Activated naive CD8-positive, alpha-beta T cell treated with anti-CD3 and anti-CD28 coated beads, Interleukin-2, amount 50 U/mL, for 16 hours (primary cell): ENCODE measurements around the gene FNDC3A.
A peak's percentile ranks its signal among the peaks of the same experiment; 100 is the strongest.
"Not testable (repeated sequence)": the region's sequence is repeated elsewhere in the genome, so short reads cannot be mapped to it uniquely, and the experiment has no call there.

Experiments used
- DNase-seq: peaks from one replicate; pipeline ENCODE4 v3.0.0-alpha.2; 2020; ENCODE audit warnings: low read depth, low spot score

Gene FNDC3A

DNA sequence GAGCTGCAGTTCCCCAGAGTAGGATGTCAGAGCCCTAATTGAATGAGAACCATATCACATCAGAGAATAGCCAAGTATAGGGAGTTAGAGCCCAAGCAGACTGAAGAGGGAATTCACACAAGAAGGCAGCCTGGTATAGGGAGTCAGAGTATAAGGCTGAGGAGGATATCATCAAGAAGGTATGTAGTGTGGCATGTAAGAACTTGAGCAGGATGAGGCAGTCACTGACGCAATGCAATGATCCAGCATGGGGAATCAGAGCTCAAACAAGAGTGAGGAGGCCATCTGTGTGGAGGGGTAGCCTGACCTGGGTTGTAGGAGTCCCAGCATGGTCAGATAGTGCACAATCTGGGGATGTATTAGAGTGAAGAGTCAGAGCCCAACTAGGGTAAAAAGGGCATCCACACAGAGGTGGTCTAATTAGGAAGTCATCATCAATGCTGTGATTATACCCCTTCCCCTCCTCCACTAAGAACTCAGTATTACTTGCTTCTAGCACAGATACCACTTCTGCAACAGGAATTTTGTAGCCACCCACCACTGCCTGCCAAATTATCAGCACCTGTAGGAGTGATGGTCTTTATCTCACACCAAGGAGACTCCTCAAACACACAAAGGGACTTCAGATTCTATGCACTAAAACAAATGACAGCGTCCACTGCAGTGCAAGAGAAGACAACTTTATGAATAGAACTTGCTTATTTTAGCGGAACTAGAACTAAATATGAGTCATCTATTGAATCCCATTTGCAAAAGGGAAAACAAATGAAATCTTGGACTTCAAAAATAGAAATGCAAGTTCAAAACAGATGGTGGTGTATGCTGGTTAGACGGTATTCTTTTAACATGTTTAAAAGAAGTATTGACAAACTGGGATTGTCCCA lies 107.2 kb downstream of the FNDC3A start:
- no peak for DNase-seq

GRCh38 chr13:49084961-49085360 lies 109.2 kb downstream of the FNDC3A start:
- DNase-seq: no peak

GRCh38 chr13:49086722-49087121 lies 111.0 kb downstream of the FNDC3A start:
- no peak for DNase-seq

GRCh38 chr13:49093376-49093775 lies 117.7 kb downstream of the FNDC3A start:
- DNase-seq: no peak

DNA sequence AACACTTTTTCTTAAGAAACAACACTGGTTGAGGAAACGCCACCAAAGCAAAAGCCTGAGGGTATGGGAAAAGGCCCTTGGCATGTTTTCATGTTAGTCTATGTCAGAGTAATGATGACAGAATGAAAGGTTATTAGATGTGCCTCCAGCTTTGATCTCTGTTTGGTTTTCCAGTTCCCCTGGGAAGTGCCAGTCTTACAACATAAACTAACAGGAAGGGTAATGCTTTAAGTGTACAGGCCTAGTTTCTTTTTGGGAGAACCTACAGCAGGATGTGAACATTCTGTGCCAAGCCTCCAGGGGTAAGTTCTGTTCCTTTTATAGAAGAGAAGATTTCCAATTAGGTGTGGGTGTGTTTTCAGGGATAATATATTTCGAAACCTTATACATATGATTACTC lies 121.7 kb downstream of the FNDC3A start:
- DNase-seq: no peak

DNA sequence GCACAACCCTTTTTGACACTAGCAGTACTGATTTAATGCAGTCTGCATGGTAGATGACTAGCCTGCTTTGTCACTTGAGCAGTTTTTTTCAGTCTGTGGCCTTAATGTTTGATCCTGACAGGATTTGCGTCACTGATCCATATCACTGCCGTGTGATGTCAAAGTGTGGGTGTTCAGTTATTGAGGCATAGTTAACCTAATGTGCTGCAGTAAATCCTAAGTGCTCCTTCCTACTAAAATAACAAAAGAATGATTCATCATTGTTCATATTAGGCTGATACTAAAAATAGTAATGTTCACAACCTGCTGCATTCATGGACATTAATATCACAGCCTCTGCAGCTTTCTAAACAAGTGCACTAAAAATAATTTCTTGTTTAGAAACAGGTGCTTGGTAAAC lies 122.5 kb downstream of the FNDC3A start:
- no peak for DNase-seq

DNA sequence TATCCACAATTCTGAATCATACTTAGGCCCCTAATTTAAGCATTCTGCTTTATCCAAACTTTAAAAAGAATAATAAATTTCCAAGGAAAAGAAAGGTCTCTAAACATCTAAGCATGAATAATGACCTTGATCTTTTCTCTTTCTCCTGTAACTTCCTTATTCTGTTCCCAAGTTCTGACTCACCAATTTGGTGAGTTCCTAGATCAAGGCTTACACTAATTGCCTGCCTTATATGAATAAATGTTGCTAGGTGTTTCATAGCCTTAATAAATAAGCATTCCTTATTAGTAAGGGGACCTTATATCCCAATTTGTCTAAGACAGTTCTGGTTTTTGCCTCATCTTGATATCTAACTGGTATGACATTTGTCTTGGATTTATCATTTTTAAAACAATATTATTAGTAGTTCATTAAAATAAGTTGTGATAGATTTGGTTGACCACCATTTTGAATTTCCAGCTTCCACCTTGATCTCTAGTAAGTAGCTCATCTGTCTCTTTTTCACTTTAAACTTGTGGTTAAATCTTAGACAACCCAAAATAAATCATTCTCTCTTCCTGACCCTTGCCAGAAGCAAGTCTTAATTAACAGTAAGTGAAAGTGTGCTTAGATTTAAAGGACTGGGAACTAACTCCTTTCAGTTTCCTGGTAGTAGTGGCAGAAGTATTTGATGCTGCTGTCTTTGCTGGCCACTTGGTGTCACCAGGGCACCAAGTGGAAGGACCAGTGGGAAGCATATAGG lies 123.2 kb downstream of the FNDC3A start:
- DNase-seq: no peak

- no peak for DNase-seq
Measured at GRCh38 chr13:49099513-49099877, 123.8 kb downstream of the FNDC3A start.

DNA sequence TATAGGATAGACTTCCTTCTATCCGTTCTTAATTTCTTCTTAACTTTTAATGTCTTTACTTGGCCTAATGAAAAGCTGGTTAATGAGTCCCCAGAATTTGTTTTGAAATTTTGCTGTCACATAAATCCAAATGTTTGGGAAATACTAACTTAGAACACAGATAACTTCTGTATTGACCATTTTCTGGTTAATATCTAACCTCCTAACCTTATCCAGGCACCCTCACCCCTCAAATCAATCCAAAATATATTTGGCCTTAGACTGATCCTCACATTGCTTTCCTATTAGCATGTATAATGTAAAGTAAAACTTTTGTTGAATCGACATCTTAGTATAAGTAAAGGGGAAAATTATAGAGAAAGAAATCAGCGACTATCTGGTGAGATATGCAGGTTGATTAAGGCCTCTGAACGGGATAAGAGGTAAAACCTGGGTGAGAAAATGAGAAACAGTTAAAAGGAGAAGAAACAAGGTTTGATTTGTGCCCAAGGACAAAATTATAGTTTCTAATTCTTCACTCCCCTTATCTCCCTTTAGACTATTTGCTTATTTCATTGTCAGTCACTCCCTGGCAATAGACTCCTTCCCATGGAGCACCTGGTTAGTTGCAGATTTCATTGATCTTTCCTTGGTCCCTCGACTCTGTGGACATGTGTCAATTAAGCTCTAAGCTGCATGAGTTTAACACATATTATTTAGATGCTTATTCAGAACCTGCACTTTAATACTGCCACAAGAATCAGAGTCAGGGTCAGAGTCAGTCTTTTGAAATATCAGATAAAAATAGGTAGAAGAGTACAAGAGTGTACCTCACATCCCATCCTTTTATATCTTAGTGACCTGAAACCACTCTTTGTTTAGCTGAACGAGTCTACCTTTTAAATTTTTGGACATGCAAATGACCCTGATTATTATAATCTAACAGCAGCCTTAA lies 125.2 kb downstream of the FNDC3A start:
- no peak for DNase-seq

DNA sequence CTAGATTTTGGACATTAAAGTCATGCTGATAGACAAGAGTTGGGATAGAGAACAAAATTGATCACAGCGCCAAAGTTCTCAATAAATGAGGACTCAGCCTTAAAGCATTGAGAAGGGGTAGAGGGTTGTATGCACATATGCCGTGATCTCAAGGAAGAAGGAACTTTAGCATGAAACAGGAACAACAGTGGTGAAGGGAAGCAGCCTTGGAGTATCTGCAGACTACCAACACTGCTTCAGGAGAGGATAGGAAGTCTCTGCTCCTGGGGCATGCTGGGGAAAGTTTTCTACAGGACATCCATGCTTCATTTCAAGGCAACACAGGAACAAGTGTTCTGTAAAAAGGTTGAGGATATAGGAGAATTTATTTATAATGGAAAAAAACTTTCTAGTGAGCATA lies 132.5 kb downstream of the FNDC3A start:
- DNase-seq: no peak

- peak; percentile 34 for DNase-seq
Measured at GRCh38 chr13:49110122-49110912, 134.6 kb downstream of the FNDC3A start.

- DNase-seq: no peak
Measured at GRCh38 chr13:49110913-49111170, 135.1 kb downstream of the FNDC3A start.

- no peak for DNase-seq
Measured at GRCh38 chr13:49112782-49113525, 137.2 kb downstream of the FNDC3A start.

- DNase-seq: no peak
Measured at GRCh38 chr13:49113526-49114286, 138.0 kb downstream of the FNDC3A start.

GRCh38 chr13:49116873-49117272 lies 141.2 kb downstream of the FNDC3A start:
- DNase-seq: no peak

DNA sequence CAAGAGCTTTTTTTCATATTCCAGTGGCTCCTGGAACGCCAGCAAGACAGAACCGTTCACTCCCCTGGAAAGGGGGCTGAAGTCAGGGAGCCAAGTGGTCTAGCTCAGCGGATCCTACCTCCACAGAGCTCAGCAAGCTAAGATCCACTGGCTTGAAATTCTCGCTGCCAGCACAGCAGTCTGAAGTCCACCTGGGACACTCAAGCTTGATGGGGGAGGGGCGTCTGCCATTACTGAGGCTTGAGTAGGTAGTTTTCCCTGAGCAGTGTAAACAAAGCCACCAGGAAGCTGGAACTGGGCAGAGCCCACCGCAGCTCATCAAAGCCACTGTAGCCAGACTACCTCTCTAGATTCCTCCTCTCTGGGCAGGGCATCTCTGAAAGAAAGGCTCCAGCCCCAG lies 142.7 kb downstream of the FNDC3A start:
- not testable (repeated sequence) for DNase-seq

DNA sequence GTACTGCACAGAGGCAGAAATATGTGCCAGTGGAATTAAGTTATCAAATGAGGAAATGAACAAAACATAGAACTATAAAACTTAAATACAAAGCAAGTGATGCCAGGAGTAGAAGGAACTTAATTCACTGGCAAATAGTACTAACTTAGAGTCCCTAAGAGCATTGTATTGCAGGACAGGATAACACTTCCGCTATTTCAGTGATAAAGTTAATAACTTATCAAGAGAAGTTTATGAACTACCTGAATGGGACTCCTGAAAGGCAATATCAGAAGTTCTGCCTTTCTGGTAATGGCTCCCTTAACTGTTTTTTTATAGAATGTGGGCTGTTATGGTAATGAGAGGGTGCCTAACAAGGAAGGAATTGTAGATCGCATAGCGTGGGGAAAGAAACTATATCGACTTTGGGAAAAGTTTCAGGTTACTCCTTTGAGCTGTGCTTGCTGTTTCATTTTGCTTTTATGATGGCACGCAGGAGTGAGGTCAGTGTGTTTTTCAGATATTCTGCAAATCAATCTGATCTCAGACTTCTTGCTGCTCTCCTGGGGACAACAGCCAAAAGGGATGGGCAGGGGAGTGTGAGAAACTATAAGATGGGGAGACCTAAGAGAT lies 149.1 kb downstream of the FNDC3A start:
- DNase-seq: no peak

DNA sequence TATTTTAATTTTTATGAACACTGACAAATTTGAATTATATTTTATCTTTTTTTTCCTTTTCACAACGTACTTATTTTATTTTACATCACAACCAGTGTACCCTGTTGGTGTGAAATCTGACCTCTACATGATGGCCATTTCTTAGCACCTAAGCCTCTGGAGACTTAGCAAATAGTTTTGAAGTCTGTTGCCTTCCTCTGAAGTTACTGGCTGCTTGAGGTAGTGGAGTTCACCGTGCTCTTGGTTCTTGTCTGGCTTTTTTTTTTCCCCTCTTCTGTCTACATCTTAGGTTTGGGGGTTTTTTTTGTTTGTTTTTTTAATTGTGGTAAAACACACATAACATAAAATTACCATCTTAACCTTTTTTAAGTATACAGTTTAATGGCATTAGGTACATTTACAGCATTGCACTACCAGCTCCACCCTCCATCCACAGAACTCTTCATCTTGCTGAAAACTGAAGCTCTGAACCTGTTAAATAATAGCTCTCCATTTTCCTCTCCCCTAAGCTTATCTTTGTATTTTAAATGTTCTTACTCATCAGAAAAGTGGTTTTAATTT lies 150.3 kb downstream of the FNDC3A start:
- no peak for DNase-seq

- DNase-seq: no peak
Measured at GRCh38 chr13:49132479-49133002, 156.8 kb downstream of the FNDC3A start.
